ENCODE results near the gene SPIB.
A peak's percentile ranks its signal among the peaks of the same experiment; 100 is the strongest.

SPIB gene

GRCh38 chr19:50428772-50429463 lies 10.2 kb downstream of the SPIB start:
- H3K36me3 ChIP-seq: no peaks in the 10 kb centered on the region
- H3K4me1 ChIP-seq (ENCODE audit: control insufficient read depth in 1 of 2, insufficient read depth in 1 of 2, low read depth in 1 of 2, low read length in 1 of 2): peaks cover 17 to 28% of the 10 kb centered on the region in 2 experiments
- no peak overlapping the region for H3K4me3 ChIP-seq (ENCODE audit: low read depth in 1 of 2, low read length in 1 of 2)
- H3K27ac ChIP-seq: no peak overlapping the region
- peaks cover 21% of the 10 kb centered on the region for H3K27me3 ChIP-seq
- H3K9me3 ChIP-seq: no peaks in the 10 kb centered on the region
- TF ChIP-seq CTCF (IDR thresholded peaks at IDR 0.05): no peak

GRCh38 chr19:50430888-50431342 lies 12.2 kb downstream of the SPIB start:
- peaks cover 35% of the 10 kb centered on the region for H3K27me3 ChIP-seq
- H3K27ac ChIP-seq: peak overlapping the region; percentile 67
- no peaks in the 10 kb centered on the region for H3K36me3 ChIP-seq

DNA sequence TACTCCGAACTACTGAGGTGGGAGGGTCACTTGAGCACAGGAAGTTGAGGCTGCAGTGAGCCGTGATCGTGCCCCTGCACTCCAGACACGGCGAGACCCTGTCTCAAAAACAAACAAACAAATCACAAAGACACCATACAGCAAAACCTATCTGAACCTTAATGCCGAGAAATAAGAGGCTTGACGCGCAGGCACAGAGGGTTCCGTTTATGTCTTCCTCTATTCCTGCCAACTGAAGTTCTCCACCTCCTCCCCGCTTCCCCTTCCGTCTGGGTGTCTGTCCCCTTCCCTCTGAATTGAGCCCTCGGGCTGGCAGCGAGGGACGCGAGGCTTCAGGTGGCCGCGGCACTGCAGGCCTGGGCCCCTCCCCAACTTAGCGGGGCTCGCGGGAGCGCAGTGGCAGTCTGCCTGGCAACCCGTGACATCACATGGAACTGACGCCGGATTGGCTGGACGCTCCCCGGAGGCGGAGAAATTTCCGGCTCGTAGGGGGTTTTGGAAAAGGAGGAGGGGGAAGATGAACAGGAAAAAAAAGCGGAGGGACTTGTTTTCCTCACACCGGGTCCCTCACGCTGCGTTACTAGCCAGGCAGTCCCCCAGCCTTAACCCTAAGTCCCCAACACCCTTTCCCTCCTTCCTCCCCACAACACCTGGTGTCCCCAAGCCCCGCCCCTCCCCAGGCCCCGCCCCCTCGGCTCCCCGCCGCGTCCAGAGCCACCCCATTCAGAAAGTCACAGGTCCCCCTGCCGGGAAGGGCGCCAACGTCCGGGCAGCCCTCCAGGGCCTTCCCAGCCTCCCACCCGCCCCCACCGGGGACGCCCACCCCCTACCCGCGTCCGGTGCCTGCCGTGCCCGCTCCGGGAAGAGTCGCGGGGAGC lies 12.8 kb downstream of the SPIB start:
- no peaks in the 10 kb centered on the region for H3K9me3 ChIP-seq
- no peaks in the 10 kb centered on the region for H3K36me3 ChIP-seq
- H3K4me1 ChIP-seq (ENCODE audit: control insufficient read depth in 1 of 2, insufficient read depth in 1 of 2, low read depth in 1 of 2, low read length in 1 of 2): peaks cover 17 to 28% of the 10 kb centered on the region in 2 experiments
- H3K27ac ChIP-seq: peak overlapping the region; percentile 67
- H3K27me3 ChIP-seq: peaks cover 42% of the 10 kb centered on the region
- TF ChIP-seq CTCF (IDR thresholded peaks at IDR 0.05): no peak
- peak overlapping the region; percentile 56 to 78 for H3K4me3 ChIP-seq (ENCODE audit: low read depth in 1 of 2, low read length in 1 of 2)

More at GRCh38 chr19:50430888-50431342, 12.2 kb downstream of the SPIB start:
- no peak for TF ChIP-seq CTCF (IDR thresholded peaks at IDR 0.05)
- H3K4me1 ChIP-seq (ENCODE audit: control insufficient read depth in 1 of 2, insufficient read depth in 1 of 2, low read depth in 1 of 2, low read length in 1 of 2): peaks cover 17 to 28% of the 10 kb centered on the region in 2 experiments
- H3K9me3 ChIP-seq: no peaks in the 10 kb centered on the region
- H3K4me3 ChIP-seq (ENCODE audit: low read depth in 1 of 2, low read length in 1 of 2): peak overlapping the region; percentile 56 to 78

DNA sequence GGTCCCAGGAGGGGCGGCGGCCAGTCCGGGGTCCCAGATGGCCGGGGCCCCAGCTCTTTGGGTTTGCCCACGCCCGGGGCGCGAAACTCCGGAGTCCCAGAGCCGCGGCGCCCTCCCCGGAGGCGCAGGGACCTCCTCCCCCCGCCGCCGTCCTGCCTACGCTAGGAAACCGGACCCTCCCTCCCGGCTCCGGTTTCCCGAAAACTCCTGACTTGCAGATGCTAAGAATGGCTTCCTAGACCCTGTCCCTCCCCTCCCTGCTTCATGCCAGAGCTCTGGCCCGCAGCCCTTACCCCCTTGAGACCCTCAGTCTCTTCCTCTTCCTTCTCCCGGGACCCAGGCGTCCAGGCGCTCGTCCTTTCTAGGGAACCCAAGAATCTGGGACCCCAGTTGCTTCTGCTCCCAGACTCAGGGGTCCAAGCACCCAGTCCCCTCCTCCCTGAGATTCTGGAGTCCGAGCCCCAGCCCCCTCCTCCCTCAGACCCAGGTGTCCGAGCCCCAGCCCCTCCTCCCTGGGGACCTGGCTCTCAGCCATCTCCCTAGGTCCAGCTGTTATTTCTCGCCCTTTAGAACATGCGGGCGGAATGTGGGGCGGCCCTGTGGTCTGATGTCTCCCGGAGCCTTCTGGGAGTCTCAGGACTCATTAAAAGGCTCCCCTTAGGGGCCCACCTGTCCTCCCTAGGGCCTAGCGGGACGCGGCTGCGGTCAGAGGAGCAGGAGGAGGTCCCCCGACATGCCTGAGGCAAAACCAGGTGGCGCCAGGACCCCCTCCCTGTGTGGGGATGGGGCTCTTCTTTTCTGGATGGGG lies 13.7 kb downstream of the SPIB start, which contains the start of gene MYBPC2:
MYBPC2 (plus strand) TSS at position 672 of the 808 bp plus-strand sequence; CDS start at position 734, 62 bp downstream.
- peaks cover 42% of the 10 kb centered on the region for H3K27me3 ChIP-seq
- H3K9me3 ChIP-seq: no peaks in the 10 kb centered on the region
- peak within 1 kb of the TSS; percentile 56 to 78 for H3K4me3 ChIP-seq (ENCODE audit: low read depth in 1 of 2, low read length in 1 of 2)
- TF ChIP-seq CTCF (IDR thresholded peaks at IDR 0.05): no peak
- H3K36me3 ChIP-seq: no peaks in the 10 kb centered on the region
- H3K27ac ChIP-seq: peak within 1 kb of the TSS; percentile 67
- peaks cover 17 to 28% of the 10 kb centered on the region in 2 experiments for H3K4me1 ChIP-seq (ENCODE audit: control insufficient read depth in 1 of 2, insufficient read depth in 1 of 2, low read depth in 1 of 2, low read length in 1 of 2)
